ENCODE results near the gene WDR91.

WDR91 gene

GRCh38 chr7:135158874-135159273, 52.5 kb downstream of the WDR91 start:
- DNase-seq, result no peak

DNA sequence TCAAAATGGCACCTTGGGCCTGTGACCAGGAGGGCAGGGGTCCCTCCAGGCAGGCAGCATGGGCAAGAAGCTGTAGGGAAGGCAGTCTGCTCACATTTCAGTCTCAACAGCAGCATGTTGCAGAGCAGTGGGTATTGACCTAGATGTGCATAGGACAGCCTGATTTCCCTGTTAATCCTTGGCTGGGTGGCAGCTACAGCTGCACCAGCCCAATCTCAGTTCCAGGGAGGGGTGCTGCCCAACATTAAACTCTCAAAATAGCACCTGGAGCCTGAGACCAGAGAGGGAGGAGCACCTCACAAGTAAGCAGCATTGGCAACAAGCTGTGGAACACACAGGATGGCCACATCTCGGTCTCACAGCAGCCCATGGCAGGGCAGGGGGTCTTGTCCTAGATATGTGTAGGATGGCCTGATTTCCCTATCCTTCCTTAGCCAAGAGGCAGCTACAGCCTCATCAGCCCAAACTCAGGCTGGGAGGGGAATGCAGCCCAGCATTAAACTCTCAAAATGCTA, 53.1 kb downstream of the WDR91 start:
- no peak for DNase-seq

- DNase-seq, result no peak
These were observed 55.0 kb downstream of the WDR91 start for GRCh38 chr7:135156290-135156689.

- DNase-seq, result no peak
These were observed 56.6 kb downstream of the WDR91 start for GRCh38 chr7:135154734-135155133.

GRCh38 chr7:135152442-135152841, 58.9 kb downstream of the WDR91 start:
- DNase-seq, result no peak

DNA sequence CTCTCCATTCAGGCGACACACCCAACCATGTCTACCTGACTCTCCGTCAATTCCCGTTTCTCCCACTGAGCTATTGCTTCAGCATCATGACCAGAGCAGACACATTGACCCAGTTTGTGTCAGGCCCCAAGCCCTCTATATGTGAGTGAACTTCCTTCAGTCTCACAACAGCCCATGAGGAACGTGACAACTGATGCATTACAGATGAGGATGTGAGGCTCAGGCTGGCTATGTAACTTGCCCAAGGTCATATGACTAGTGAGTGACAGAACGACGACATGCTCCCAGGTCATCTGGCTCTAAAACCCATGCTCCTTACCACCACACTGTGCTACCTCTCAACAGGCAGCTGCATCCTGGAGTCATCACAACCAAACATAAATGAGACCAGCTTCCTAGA, 59.8 kb downstream of the WDR91 start:
- no peak for DNase-seq

GRCh38 chr7:135151132-135151531, 60.2 kb downstream of the WDR91 start:
- no peak for DNase-seq

DNA sequence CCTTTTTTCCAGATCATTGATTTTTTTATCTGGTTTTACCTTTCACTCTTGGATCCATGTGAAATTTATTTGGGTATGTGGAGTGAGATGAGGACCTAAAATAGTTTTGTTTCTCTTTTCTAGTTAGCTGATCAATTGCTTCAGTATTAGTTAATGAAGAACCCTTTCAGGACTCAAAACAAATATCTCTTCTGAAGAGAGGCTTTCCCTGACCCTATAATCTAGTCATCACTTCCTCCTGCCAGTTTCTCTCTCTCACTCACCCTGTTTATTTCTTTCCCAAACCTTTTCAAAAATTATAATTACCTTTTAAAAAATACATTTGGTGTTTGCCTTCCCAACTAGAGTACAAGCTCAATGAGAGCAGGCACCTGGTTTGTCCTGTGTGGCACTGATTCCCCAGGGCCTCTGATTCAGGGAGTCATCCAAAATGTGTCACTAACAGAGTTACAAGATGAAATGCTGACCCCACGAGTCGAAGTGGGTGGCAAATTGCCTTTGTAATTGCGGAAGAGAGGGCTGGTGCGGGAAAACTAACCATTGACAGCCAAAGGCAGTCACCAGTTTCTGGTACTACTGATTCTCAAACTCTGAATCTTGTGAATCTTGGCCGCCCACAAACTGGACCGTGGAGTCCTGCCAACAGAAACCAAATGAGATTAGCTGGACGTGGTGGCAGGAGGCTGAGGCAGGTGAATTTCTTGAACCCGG, 61.1 kb downstream of the WDR91 start:
- no peak for DNase-seq

DNA sequence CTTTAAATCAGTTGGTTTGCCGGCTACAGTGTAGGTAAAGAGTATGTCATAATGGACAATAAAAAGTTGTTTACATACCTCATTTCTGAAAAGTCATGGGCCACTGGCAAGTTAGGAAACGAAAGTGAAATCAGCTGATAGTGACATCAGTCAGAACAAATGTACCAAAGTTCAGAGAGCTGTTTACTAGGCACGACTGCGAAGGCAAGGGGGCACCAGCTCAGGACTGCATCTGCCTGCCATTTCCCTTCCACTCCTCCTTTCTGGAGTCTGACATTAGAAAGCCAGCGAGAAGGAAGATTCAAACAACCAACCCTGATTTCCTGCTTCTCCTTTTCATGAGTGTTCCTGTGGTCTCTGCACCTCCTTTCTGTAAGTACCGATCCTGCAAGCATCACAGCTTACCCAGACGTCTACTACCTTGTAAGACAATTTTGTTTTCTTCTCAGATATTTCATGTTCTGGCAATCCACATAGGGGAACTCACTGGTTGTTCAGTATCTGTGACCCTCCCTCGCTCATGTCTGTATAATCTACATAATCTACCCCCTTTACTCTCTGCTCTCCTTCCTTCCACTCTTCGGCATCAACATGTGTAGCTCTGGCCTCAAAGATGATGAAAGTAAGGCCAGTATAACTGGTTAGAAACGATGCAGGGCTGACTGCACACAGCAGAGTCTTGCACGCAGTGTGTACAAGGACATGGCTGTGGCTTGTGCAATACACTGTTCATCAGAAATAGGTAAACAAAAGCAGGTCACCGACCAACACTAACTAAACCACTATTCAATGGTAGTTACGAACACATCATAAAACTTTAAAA, 63.2 kb downstream of the WDR91 start, which contains the start of gene TMEM140:
Gene TMEM140 (plus strand): TSS at position 174 of the 823 bp plus-strand sequence. CDS start 16,370 bp downstream, outside the sequence.
- DNase-seq, result no peak

GRCh38 chr7:135147341-135147898, 63.9 kb downstream of the WDR91 start:
- no peak for DNase-seq

DNA sequence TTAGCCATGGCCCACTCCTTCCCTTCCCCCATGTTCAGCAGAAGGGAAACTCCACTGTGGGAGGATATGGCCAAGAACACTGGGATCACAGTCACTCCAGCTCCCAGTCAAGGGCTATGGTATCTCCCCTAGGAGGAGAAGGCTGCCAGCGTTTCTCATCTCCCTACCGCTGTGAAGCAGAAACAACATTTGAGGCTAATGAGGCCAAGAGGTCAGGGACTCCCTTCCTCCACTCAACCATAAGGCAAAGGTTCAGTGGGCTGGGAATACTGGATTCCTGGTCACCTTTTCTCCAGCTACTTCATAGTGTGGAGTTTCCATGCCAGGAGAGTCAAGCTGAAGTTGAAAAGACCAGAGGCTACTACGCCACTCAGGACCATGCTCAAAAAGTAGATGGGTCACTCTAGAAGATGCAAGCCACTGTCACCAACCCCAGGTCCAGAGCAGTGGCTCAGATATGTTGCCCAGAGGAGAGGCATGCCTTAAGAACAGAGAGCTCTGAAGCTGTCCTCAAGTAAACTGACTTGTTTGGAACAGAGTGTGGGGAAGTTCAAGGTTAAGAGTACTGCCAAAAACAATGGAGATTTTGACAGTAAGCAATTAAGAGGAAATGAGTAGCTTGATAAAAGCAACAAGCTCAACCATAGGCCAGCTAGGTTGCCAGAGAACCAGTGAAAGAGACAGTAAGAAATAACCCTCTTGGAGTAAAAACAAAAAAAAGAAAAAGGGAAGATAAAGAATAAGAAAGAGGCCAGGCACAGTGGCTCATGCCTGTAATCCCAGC, 67.2 kb downstream of the WDR91 start:
- no peak for DNase-seq

All from NCI-H1436 treated with DMSO at 0.1 percent for 48 hours (cell line).